NCI-H2227 treated with DMSO at 0.1 percent for 48 hours (cell line): ENCODE results near the gene LYPD6B.

Experiments used
- DNase-seq: peaks from one replicate; lab custom pipeline; 2025; lab: John Stamatoyannopoulos, UW

The LYPD6B gene

DNA sequence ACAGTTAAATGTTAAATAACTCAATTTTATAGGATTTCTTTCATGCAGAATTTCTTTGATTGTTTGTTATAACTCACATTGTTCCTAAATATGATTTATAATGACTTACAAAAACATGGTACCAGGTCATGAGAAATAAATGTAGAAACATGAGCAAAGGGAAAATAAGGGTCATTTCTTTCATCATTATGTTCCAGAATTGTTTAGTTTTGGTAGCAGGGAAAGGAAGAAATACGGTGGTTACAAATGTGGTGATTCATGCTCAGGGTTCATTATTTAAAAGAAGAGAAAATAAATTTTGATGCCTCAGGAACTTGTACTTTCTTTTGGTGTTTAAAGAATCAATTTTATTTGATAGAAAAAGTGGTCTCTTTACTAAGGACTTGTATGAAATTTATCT, 4.4 kb downstream of the LYPD6B start:
- no peak for DNase-seq

- no peak for DNase-seq
These were observed 6.0 kb downstream of the LYPD6B start for GRCh38 chr2:149044500-149044899.

DNA sequence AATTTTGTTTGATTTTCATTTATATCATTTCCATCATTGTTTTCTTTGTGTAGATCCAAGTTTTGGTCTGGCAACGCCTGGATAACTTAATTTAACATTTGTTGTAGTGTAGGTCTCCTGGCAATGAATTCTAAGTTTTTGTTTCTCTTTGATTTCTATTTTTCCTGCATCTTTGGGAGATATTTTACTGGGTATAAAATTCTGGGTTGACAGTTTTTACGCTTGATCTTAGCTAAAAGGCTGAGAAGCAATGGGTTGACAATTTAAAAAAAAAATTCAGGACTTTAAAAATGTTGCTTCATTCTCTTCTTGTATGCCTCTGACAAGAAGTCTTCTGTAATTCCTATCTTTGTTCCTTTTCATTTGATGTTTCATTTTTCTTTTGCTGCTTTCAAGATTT, 8.6 kb downstream of the LYPD6B start:
- DNase-seq = no peak

DNA sequence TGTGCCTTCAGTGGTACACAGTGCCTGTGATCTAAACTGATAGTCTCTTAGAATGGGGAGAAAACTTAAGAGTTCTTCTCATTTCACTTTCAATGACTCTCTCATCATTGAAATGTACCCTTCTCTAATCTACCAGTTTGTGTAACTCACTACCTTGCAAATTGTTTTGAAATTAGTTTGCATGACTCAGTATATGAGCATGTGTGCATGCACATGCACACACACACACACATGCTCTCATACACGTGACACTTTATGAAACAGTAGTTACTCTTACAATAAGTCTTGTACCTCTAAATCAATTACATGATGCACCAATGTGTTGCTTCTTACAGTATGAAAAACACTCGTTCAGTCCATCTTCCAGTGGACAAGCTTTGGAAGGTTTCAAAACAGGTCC, 10.6 kb downstream of the LYPD6B start:
- no peak for DNase-seq

GRCh38 chr2:149050188-149050587, 11.7 kb downstream of the LYPD6B start:
- no peak for DNase-seq

- no peak for DNase-seq
These were observed 17.3 kb downstream of the LYPD6B start for GRCh38 chr2:149055751-149056150.

- no peak for DNase-seq
These were observed 18.2 kb downstream of the LYPD6B start for GRCh38 chr2:149056541-149057255.

- no peak for DNase-seq
These were observed 18.9 kb downstream of the LYPD6B start for GRCh38 chr2:149057401-149057800.

DNA sequence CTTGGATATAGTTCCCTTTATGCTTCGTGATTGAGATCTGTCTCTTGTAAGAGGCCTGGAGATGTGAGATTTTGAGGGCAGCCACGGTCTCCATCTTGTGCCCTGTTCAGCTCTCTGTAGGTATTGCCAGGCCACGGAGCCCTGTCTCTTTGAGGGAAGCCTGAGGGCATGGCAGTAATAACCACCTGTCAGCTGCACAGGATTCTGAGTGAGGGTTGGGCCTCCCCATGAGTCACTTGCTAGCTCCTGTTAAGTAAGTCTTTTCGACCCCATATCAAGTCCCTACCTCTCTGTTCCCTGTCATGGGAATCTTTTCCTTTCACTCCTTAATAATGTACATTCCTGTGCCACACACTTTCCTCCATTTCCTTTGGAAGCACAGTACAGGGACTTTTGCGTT, 20.4 kb downstream of the LYPD6B start:
- no peak for DNase-seq

GRCh38 chr2:149059822-149060221, 21.3 kb downstream of the LYPD6B start:
- no peak for DNase-seq

DNA sequence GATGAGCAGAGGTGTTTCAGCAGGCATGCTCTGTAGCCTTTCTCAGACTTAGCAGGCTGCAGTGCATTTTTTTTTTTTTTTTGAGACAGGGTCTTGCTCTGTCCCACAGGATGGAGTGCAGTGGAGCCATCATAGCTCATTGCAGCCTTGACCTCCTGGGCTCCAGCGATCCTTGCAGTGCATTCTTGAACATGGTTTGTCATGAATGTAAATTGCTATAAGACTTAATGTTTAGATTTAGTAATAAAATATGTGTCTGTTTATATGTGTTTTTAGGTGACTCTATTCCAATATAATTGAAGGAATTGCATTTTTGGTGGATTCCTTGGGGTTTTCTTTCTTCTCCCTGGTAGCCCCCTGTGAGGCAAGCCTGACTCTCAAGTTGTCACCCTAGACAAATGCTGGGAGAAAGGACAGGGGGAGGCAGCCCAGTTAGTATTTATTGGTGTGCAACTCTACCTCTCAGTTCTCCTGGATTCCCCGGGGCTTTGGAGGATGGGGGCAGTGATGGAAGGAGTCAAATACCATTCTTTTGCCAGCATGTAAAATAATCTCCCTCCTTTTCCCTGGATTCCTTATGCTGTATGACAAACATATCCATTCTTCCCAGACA, 22.7 kb downstream of the LYPD6B start:
- DNase-seq = no peak

DNA sequence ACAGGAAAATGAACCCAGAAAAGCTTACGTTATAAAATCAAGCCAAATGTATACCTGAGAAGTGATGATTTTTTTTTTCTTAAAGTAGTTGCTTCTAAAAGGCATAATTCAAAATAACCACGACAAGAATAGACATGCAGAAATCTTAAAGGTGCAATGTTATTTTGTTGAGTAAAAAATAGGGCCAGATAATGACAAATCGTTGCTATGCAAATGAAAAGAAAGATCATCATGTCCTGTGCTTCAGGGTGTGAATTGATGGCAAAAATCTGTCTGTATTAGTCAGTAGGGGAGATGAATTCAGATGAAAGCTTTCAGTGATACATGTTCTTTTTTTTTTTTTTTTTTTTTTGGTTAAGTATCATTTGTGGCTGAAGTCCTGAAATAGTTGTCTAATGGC, 24.0 kb downstream of the LYPD6B start:
- DNase-seq = no peak

- DNase-seq = peak; percentile 71
These were observed 24.7 kb downstream of the LYPD6B start for GRCh38 chr2:149063177-149063576.

DNA sequence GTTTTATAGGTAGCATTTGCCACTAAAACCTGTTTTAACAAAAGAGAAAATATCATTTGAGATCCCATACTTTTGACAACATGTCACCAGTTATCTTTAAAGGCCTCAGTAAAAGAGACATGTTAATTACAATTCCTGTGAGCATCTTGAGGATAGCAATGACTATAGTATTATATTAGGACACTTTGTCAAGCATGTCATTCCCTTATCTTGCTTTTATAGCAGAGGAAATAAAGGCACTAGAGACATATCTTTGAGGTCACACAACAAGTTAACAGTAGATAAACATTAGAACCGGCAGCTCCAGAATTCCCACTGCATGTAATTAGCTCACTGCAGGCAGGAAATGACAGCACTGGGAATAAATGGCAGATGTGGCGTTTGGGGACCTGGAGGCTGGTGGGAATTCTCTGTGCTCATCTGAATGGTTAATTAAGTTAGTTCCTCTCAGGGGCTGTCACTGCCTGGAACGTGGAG, 25.9 kb downstream of the LYPD6B start:
- no peak for DNase-seq

- DNase-seq = no peak
These were observed 26.5 kb downstream of the LYPD6B start for GRCh38 chr2:149064856-149065630.

- no peak for DNase-seq
These were observed 29.9 kb downstream of the LYPD6B start for GRCh38 chr2:149068225-149068995.

DNA sequence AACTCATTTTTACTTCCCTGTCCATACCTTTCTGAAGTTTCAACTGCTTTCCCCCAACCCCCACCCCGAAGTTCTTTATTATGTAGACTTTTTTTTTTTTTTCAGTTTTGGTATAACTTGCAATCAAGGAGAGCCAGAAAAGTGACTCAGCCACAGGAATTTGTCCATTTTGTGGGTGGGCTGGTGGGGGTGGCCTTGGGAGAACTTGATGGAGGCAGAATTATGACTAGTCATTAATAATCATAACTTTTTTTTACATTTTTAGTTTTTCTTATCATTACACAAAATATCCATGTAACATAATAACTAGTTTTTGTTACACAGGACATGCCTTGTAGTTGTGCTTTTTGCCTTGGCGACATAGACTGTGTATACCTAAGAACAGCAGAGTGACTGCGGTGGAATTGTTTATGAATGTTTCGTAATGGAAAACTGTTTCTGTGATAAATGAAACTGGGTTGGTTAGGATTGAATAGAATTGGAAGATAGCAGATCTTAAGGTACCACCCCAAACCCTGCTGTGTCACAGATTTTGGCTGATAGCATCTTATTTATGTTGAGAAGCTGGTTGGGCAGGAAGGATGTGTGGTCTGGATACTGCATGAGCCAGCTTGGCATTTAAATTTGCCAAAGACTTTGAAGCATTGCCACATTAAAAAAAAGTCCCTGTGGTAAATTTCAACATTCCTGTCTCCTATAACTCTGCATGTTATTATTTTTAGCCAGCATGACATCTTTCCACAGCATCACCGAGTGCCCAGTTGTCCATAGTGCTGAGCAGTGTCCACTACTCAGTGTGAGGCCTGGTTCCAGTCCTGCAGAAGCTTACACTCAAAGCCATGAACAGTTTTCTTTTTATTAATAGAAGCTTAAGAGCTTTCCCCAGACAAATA, 30.7 kb downstream of the LYPD6B start:
- no peak for DNase-seq

DNA sequence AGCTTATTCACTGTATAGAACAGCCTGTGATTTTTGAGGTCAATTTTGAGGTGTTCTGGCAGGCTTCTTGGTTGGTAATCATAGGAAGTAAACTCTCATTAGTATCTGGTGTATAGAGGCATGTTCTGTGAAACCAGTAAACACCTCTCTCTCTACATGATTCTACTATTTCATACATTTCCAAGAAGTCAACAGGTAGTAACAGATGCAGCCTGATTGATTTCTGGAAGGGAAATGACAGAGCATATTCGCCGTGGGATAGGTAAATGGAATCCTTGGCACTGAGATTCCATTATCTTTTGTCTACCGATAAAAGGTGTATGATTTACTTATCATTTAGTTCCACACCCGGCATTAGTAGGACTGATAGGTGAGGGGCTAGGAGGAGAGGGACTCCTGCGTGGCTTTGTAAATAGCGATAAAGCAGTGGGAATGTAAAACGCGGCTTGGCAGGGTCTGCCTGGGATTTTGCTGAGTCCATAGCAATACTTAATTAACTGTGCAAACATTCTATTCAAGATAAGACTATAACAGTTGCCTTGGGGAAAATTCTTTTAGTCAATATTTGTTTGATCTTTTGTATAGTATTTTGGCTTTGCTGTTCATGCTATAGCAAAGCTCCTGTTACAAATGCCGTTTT, 32.3 kb downstream of the LYPD6B start:
- DNase-seq = peak; percentile 49

DNA sequence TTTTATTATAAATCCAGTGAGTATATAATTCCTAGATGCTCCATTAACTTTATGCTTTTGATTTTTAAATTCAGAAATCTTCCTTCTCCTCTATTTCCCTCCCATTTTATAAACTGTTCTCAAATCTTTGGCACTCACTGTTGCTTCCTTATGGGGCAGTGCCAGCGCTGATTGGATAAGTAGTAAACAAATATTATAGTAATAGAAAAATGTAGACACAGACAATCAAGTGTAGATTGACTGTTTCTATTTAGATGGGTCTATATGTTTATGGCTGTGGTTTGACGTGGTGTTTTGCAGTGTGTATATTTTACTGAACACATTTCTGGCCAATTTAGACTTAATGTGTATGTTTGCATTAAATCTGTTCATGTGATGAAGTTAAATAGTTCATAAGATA, 36.6 kb downstream of the LYPD6B start:
- DNase-seq = no peak

DNA sequence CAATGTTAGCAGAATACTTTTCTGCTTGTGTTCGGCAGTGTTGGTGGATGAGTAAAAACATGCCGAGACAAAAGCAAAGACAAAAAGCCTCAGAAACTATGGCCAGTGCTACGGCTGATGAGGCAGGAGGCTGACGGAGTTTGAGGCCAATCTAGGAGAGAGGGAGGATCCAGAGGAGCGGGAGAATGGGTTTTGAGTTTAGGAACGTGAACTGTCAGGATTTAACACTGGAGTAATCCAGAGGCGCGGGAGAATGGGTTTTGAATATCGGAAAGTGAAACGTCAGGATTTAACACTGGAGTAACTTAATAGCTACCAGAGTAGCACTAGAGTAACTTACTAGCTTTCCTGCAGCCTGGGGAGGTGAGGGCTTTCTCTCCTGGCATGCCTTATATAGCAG, 37.4 kb downstream of the LYPD6B start:
- no peak for DNase-seq
